ENCODE results near the gene C1orf50. TPM values are rescaled to one million over a fixed set of nuclear protein-coding genes. Genes with fewer than 3 reads are reported as not detected.
A peak's percentile ranks its signal among the peaks of the same experiment; 100 is the strongest.

C1orf50 gene
- total RNA-seq, 1 donor from 2014 or later = 10.8 TPM

GRCh38 chr1:42820813-42821212 is 53.8 kb downstream of the C1orf50 start:
- no peak for ATAC-seq
- intact Hi-C loops (cut with DNase I) = no loop called here
- DNase-seq (ENCODE audit: low spot score) = no peak

GRCh38 chr1:42821690-42822089 is 54.6 kb downstream of the C1orf50 start:
- ATAC-seq = no peak
- DNase-seq (ENCODE audit: low spot score) = no peak
- intact Hi-C loops (cut with DNase I) = no loop called here

GRCh38 chr1:42822800-42823392 is 55.8 kb downstream of the C1orf50 start:
- peak; percentile 73 for ATAC-seq
- intact Hi-C loops (cut with DNase I) = no loop called here
- no peak for DNase-seq (ENCODE audit: low spot score)

- intact Hi-C loops (cut with DNase I) = no loop called here
- no peak for DNase-seq (ENCODE audit: low spot score)
- ATAC-seq = peak; percentile 23
Observed at GRCh38 chr1:42824481-42825035, 57.5 kb downstream of the C1orf50 start.

GRCh38 chr1:42825036-42825851 is 58.2 kb downstream of the C1orf50 start:
- intact Hi-C loops (cut with DNase I) = no loop called here

More at GRCh38 chr1:42825036-42825851, 58.2 kb downstream of the C1orf50 start:
- DNase-seq (ENCODE audit: low spot score) (no peak), ATAC-seq (no peak)

Other genes starting within 250 kb of the C1orf50 start
- gene PPIH, start 108.8 kb upstream of the C1orf50 start, total RNA-seq = 20.6 TPM
- 439 TPM for gene YBX1, start 84.8 kb upstream of the C1orf50 start, total RNA-seq
- gene CLDN19, start 27.0 kb upstream of the C1orf50 start, total RNA-seq = 243 TPM
- gene P3H1, start 221 bp upstream of the C1orf50 start, total RNA-seq = 45.6 TPM
- gene TMEM269, start 17.7 kb downstream of the C1orf50 start, total RNA-seq = 0.31 TPM
- 11.2 TPM for gene ERMAP, start 49.9 kb downstream of the C1orf50 start, total RNA-seq
- gene SVBP, start 50.1 kb downstream of the C1orf50 start, total RNA-seq = 36.6 TPM
- 9.7 TPM for gene ZNF691, start 79.4 kb downstream of the C1orf50 start, total RNA-seq
- gene SLC2A1, start 191.6 kb downstream of the C1orf50 start, total RNA-seq = 968 TPM

All from sciatic nerve (tissue), 2 donors.